ENCODE data around the gene WWC2.

- TF ChIP-seq POLR2A (IDR thresholded peaks at IDR 0.05) (no peak), CTCF (IDR thresholded peaks at IDR 0.05) (no peak)
Observed at GRCh38 chr4:183124228-183124627, 25.2 kb downstream of the WWC2 start.

All from esophagus squamous epithelium (tissue), 4 donors.